GM12874 (cell line): ENCODE measurements around the gene PCDHA5.

Experiments
- CTCF ChIP-seq: IDR thresholded peaks from 2 replicates; pipeline ENCODE4 v1.5.1; 2011; ENCODE audit warnings: low read depth, mild to moderate bottlenecking, control low read depth, low read length, moderate library complexity; ENCODE audit not compliant: insufficient read depth

Gene PCDHA5

GRCh38 chr5:140821375-140822280 lies at the start of gene PCDHA5:
PCDHA5 (plus strand) TSS chr5:140821613.
- peak; percentile 31; the same call in 1 of the 2 replicates for TF ChIP-seq CTCF

DNA sequence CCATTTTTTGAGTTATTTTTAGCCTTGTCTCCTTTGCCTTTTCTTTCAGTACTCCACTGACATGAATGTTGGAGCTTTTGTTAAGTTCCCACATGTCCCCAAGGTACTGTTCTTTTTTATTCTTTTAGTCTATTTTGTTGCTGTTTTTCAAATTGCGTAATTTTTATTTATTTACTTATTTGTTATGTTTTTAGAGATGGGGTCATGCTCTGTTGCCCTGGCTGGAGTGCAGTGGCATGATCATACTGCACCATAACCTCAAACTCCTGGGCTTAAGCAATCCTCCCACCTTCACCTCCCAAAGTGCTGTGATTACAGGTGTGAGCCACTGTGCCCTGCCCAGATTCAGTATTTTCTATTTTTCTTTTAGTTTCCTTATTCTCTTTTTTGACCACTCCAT lies 40.9 kb upstream of the PCDHA5 start:
- no peak for TF ChIP-seq CTCF

DNA sequence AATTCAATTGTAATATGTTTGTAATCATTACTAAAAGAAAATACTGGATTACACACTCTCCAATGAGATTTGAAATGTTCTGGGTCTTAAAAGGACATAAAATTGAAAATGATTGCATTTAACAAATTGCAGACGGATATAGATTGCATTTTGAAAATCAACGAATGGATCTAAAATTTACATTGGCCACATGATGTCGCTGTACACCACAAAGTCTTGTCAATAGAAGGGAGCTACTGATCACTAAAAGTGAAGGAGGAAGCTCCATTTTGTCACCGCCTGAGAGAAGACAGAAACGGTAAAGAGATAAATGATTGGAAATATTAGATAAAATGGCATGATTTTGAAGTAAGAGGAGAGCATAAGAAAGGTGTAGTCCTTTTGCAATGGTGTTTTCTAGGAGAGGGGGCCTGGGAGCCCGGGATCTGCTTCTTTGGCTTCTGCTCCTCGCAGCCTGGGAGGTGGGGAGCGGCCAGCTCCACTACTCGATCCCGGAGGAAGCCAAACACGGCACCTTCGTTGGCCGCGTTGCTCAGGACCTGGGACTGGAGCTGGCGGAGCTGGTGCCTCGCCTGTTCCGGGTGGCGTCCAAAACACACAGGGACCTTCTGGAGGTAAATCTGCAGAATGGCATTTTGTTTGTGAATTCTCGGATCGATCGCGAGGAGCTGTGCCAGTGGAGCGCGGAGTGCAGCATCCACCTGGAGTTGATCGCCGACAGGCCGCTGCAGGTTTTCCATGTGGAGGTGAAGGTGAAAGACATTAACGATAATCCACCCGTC lies 35.3 kb upstream of the PCDHA5 start, which contains the start of gene PCDHA1:
Gene PCDHA1, plus strand, starts transcription at position 236 of the 782 bp plus-strand sequence.
- no peak for TF ChIP-seq CTCF

DNA sequence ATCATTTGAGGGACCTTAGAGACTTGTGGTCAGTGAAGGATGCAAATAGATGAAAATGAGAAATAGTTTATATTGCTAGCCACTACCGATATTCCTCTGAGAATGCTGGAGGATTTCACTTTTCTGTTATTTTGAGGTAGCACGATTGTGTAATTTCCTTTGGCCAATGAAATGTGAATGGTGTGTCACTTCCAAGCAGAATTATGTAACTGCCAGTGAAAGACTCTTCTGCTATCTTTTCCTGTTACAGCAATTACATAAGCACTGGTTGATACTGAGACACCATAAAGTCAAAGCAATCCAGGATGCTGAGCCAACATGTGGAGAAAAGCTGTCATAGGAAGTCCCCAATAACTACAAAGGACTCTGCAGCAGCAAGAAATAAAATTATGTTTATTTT lies 30.3 kb upstream of the PCDHA5 start:
- TF ChIP-seq CTCF: no peak

- TF ChIP-seq CTCF: no peak
These were observed 26.7 kb upstream of the PCDHA5 start, which contains the start of gene PCDHA2 for GRCh38 chr5:140794595-140795258. PCDHA2 (plus strand) TSS chr5:140794852.

DNA sequence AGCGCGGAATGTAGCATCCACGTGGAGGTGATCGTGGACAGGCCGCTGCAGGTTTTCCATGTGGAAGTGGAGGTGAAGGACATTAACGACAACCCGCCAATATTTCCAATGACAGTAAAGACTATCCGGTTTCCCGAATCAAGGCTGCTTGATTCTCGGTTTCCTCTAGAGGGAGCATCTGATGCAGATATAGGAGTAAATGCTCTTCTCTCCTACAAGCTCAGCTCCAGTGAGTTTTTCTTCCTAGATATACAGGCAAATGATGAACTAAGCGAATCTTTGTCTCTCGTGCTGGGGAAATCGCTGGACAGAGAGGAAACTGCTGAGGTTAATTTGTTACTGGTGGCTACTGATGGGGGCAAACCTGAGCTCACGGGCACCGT lies 26.2 kb upstream of the PCDHA5 start:
- TF ChIP-seq CTCF: peak; percentile 14; the same call in 1 of the 2 replicates

GRCh38 chr5:140796718-140797095 lies 24.7 kb upstream of the PCDHA5 start:
- no peak for TF ChIP-seq CTCF
